ENCODE results near the gene SPATA17. TPM values are rescaled to one million over a fixed set of nuclear protein-coding genes. Genes with fewer than 3 reads are reported as not detected.

The SPATA17 gene
- total and polyA plus RNA-seq, 2 of the 13 experiments (the other 11 are each of a cell fraction or from before 2014, with no cell fraction given), result 0.48 to 1.7 TPM

DNA sequence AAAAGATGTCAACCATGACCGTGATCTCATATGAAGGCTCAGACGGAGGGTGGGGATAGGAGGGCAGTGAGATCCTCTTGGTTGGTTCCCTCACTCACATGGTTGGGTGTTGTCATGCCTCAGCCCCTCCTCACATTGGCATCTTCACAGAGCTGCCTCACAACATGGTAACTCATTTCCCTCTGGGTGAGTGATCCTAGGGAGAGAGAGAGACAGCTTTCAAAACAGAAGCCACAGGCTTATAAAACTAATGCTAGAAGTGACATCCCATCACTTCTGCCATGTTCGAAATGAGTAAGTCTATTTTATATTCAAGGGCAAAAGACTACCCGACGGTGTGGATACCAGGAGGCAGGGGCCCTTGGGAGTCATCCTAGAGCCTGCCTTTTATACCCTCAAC is 145.5 kb downstream of the SPATA17 start:
- Histone ChIP-seq H3K4me1 (ENCODE audit: insufficient read depth, low read length) (no peaks in the 10 kb centered on the region), H4K20me1 (ENCODE audit: insufficient read depth, low read length) (no peaks in the 10 kb centered on the region), H3K27me3 (ENCODE audit: control insufficient read depth in 1 of 2, insufficient read depth in 2 of 2, low read length in 2 of 2) (no peaks in the 10 kb centered on the region), H3K9ac (ENCODE audit: insufficient read depth, low read depth, low read length) (no peak overlapping the region), H2AFZ (ENCODE audit: low read length) (no peak overlapping the region), H3K36me3 (replicated peaks in 1 of 2; ENCODE audit: control insufficient read depth in 1 of 2, insufficient read depth in 2 of 2, low read length in 2 of 2) (no peaks in the 10 kb centered on the region), H3K9me3 (ENCODE audit: low read length) (no peaks in the 10 kb centered on the region), H3K27ac (ENCODE audit: extremely low read length, insufficient read depth, low read length) (no peak overlapping the region), H3K79me2 (ENCODE audit: insufficient read depth, low read length) (no peaks in the 10 kb centered on the region), H3K4me2 (ENCODE audit: low read depth, low read length) (no peak overlapping the region), H3K4me3 (replicated peaks in 1 of 3; ENCODE audit: insufficient read depth in 1 of 3, low read depth in 2 of 3, low read length in 3 of 3) (no peak overlapping the region)
- DNase-seq (ENCODE audit: low spot score) (no peak), FAIRE-seq (no peak), ATAC-seq (no peak)
- CTCF ChIA-PET (ENCODE audit: low intra/inter-chr PET ratio, low total read pairs), result no interaction called here
- POLR2A ChIA-PET, result no interaction called here
- WGBS (ENCODE audit: low lambda C conversion rate), result 37% methylated on average over 5 of the region's 5 CpGs
- TF ChIP-seq ZNF235 (CRISPR knock-in tag; IDR thresholded peaks at IDR 0.05; ENCODE audit: borderline replicate concordance) (no peak), CEBPG (CRISPR knock-in tag; IDR thresholded peaks at IDR 0.05) (no peak)
- TF ChIP-seq, protein P1, sequence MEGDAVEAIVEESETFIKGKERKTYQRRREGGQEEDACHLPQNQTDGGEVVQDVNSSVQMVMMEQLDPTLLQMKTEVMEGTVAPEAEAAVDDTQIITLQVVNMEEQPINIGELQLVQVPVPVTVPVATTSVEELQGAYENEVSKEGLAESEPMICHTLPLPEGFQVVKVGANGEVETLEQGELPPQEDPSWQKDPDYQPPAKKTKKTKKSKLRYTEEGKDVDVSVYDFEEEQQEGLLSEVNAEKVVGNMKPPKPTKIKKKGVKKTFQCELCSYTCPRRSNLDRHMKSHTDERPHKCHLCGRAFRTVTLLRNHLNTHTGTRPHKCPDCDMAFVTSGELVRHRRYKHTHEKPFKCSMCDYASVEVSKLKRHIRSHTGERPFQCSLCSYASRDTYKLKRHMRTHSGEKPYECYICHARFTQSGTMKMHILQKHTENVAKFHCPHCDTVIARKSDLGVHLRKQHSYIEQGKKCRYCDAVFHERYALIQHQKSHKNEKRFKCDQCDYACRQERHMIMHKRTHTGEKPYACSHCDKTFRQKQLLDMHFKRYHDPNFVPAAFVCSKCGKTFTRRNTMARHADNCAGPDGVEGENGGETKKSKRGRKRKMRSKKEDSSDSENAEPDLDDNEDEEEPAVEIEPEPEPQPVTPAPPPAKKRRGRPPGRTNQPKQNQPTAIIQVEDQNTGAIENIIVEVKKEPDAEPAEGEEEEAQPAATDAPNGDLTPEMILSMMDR (CRISPR knock-in tag; IDR thresholded peaks at IDR 0.05), result no peak
- TF ChIP-seq, protein P2, sequence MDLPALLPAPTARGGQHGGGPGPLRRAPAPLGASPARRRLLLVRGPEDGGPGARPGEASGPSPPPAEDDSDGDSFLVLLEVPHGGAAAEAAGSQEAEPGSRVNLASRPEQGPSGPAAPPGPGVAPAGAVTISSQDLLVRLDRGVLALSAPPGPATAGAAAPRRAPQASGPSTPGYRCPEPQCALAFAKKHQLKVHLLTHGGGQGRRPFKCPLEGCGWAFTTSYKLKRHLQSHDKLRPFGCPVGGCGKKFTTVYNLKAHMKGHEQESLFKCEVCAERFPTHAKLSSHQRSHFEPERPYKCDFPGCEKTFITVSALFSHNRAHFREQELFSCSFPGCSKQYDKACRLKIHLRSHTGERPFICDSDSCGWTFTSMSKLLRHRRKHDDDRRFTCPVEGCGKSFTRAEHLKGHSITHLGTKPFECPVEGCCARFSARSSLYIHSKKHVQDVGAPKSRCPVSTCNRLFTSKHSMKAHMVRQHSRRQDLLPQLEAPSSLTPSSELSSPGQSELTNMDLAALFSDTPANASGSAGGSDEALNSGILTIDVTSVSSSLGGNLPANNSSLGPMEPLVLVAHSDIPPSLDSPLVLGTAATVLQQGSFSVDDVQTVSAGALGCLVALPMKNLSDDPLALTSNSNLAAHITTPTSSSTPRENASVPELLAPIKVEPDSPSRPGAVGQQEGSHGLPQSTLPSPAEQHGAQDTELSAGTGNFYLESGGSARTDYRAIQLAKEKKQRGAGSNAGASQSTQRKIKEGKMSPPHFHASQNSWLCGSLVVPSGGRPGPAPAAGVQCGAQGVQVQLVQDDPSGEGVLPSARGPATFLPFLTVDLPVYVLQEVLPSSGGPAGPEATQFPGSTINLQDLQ (CRISPR knock-in tag; IDR thresholded peaks at IDR 0.05), result no peak
- in situ Hi-C loops (cut with HindIII; ENCODE audit: extremely low pct_ligation_motif_present, low pct_unique_long_range_greater_than_20kb), result no loop called here
- intact Hi-C loops (cut with micrococcal nuclease; ENCODE audit: unreplicated experiment), result no loop called here
- no TSS peak for BruUV-seq (replicated peaks)

DNA sequence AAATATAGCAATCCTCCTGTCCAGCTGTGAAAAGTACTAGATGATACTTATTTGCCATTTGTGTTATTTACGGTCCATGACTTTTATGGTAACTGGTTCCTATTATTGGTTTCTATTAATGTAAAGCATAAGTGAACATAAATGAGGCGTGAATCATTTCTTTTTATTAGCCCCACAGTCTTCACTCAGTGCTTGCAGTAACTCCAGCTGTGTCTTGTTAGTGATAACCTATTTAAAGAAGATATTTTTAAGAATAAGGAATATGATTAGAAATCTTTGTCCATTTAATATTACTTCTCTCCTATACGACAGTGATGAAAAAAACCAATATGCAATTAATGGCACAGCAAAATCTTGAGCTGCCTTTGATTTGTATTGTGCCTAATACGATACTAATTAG is 149.9 kb downstream of the SPATA17 start:
- BruUV-seq (replicated peaks), result no TSS peak
- ChIA-PET POLR2A (no interaction called here), CTCF (ENCODE audit: low intra/inter-chr PET ratio, low total read pairs) (no interaction called here)
- Histone ChIP-seq H3K36me3 (replicated peaks in 1 of 2; ENCODE audit: control insufficient read depth in 1 of 2, insufficient read depth in 2 of 2, low read length in 2 of 2) (no peaks in the 10 kb centered on the region), H3K4me3 (replicated peaks in 1 of 3; ENCODE audit: insufficient read depth in 1 of 3, low read depth in 2 of 3, low read length in 3 of 3) (no peak overlapping the region), H3K9me3 (ENCODE audit: low read length) (no peaks in the 10 kb centered on the region), H3K4me2 (ENCODE audit: low read depth, low read length) (no peak overlapping the region), H3K9ac (ENCODE audit: insufficient read depth, low read depth, low read length) (no peak overlapping the region), H3K4me1 (ENCODE audit: insufficient read depth, low read length) (no peaks in the 10 kb centered on the region), H2AFZ (ENCODE audit: low read length) (no peak overlapping the region), H3K27me3 (ENCODE audit: control insufficient read depth in 1 of 2, insufficient read depth in 2 of 2, low read length in 2 of 2) (no peaks in the 10 kb centered on the region), H3K79me2 (ENCODE audit: insufficient read depth, low read length) (no peaks in the 10 kb centered on the region), H4K20me1 (ENCODE audit: insufficient read depth, low read length) (no peaks in the 10 kb centered on the region), H3K27ac (ENCODE audit: extremely low read length, insufficient read depth, low read length) (no peak overlapping the region)
- FAIRE-seq (no peak), DNase-seq (ENCODE audit: low spot score) (no peak), ATAC-seq (no peak)
- intact Hi-C loops (cut with micrococcal nuclease; ENCODE audit: unreplicated experiment) (no loop called here), in situ Hi-C loops (cut with HindIII; ENCODE audit: extremely low pct_ligation_motif_present, low pct_unique_long_range_greater_than_20kb) (no loop called here)
- WGBS (ENCODE audit: low lambda C conversion rate), result 38% methylated on average over 4 of the region's 4 CpGs
- TF ChIP-seq SOX6 (IDR thresholded peaks at IDR 0.05), result no peak
- TF ChIP-seq SOX6 (CRISPR knock-in tag; IDR thresholded peaks at IDR 0.05), result no peak
- TF ChIP-seq ZNF577 (CRISPR knock-in tag; IDR thresholded peaks at IDR 0.05; ENCODE audit: borderline replicate concordance, low read depth), result no peak
- TF ChIP-seq SOX13 (IDR thresholded peaks at IDR 0.05), result no peak
- no peak for TF ChIP-seq SOX13 (CRISPR knock-in tag; conservative IDR thresholded peaks at IDR 0.05 in 1 of 2, IDR thresholded peaks at IDR 0.05 in 1 of 2)
- no peak for TF ChIP-seq IKZF1 (IDR thresholded peaks at IDR 0.05)
- TF ChIP-seq, protein P3, sequence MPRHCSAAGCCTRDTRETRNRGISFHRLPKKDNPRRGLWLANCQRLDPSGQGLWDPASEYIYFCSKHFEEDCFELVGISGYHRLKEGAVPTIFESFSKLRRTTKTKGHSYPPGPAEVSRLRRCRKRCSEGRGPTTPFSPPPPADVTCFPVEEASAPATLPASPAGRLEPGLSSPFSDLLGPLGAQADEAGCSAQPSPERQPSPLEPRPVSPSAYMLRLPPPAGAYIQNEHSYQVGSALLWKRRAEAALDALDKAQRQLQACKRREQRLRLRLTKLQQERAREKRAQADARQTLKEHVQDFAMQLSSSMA (CRISPR knock-in tag; IDR thresholded peaks at IDR 0.05), result no peak
- TF ChIP-seq, protein P4, sequence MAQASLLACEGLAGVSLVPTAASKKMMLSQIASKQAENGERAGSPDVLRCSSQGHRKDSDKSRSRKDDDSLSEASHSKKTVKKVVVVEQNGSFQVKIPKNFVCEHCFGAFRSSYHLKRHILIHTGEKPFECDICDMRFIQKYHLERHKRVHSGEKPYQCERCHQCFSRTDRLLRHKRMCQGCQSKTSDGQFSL (CRISPR knock-in tag; IDR thresholded peaks at IDR 0.05), result no peak
- no peak for TF ChIP-seq PPARG (CRISPR knock-in tag; conservative IDR thresholded peaks at IDR 0.05)
- TF ChIP-seq NRL (CRISPR knock-in tag; IDR thresholded peaks at IDR 0.05; ENCODE audit: borderline replicate concordance), result no peak
- no peak for TF ChIP-seq HMGA1 (CRISPR knock-in tag; conservative IDR thresholded peaks at IDR 0.05)
- no peak for TF ChIP-seq ETV6 (CRISPR knock-in tag; conservative IDR thresholded peaks at IDR 0.05)

Data from HepG2 (cell line).